Hepatocyte (in vitro differentiated cells): ENCODE data around the gene CEP128. TPM values are rescaled to one million over a fixed set of nuclear protein-coding genes. Genes with fewer than 3 reads are reported as not detected.

ENCODE experiments used
- DNase-seq: peaks from one replicate; pipeline ENCODE4 v3.0.0-alpha.2; 2016; ENCODE audit warnings: low spot score
- H2AFZ ChIP-seq: fragments of 200-600 bp; sonication (generic); 2 replicates; pipeline ENCODE4 v1.6.0; 2016; ENCODE audit warnings: antibody characterized with exemption, mild to moderate bottlenecking
- H3K27ac ChIP-seq: fragments of 200-600 bp; sonication (generic); 2 replicates; pipeline ENCODE4 v1.5.1; 2016; ENCODE audit warnings: mild to moderate bottlenecking
- H3K27me3 ChIP-seq: fragments of 200-600 bp; sonication (generic); 2 replicates; pipeline ENCODE4 v1.6.1; 2016
- H3K36me3 ChIP-seq: fragments of 200-600 bp; sonication (generic); replicated peaks from 2 replicates; pipeline ENCODE4 v1.5.1; 2016; ENCODE audit warnings: low read depth; ENCODE audit not compliant: insufficient read depth
- H3K4me1 ChIP-seq: fragments of 200-600 bp; sonication (generic); 2 replicates; pipeline ENCODE4 v1.5.1; 2016; ENCODE audit warnings: mild to moderate bottlenecking, moderate library complexity; ENCODE audit not compliant: insufficient read depth
- H3K4me2 ChIP-seq: fragments of 200-600 bp; sonication (generic); 2 replicates; pipeline ENCODE4 v1.6.0; 2016
- H3K4me3 ChIP-seq: fragments of 200-600 bp; sonication (generic); 2 replicates; pipeline ENCODE4 v1.5.1; 2016; ENCODE audit warnings: mild to moderate bottlenecking
- H3K79me2 ChIP-seq: fragments of 200-600 bp; sonication (generic); 2 replicates; pipeline ENCODE4 v1.6.0; 2017; ENCODE audit warnings: mild to moderate bottlenecking
- H3K9me2 ChIP-seq: fragments of 200-600 bp; sonication (generic); replicated peaks from 2 replicates; pipeline ENCODE4 v1.6.0; 2017; ENCODE audit warnings: mild to moderate bottlenecking; ENCODE audit not compliant: insufficient read depth
- H3K9me3 ChIP-seq: fragments of 200-600 bp; sonication (generic); 2 replicates; pipeline ENCODE4 v1.5.1; 2016; ENCODE audit warnings: low read depth, mild to moderate bottlenecking
- H4K20me1 ChIP-seq: fragments of 200-600 bp; sonication (generic); 2 replicates; pipeline ENCODE4 v1.6.0; 2016; ENCODE audit warnings: mild to moderate bottlenecking; ENCODE audit not compliant: insufficient read depth, poor library complexity, severe bottlenecking
- CTCF ChIP-seq: fragments of 200-600 bp; sonication (generic); IDR thresholded peaks from 2 replicates; pipeline ENCODE4 v1.5.1; 2016; ENCODE audit warnings: antibody characterized with exemption, mild to moderate bottlenecking; ENCODE audit not compliant: poor library complexity
- EZH2 ChIP-seq: fragments of 200-600 bp; sonication (generic); IDR thresholded peaks from 2 replicates; pipeline ENCODE4 v1.6.1; 2016; ENCODE audit warnings: antibody characterized with exemption, mild to moderate bottlenecking, borderline replicate concordance
- EZH2phosphoT487 ChIP-seq: fragments of 200-600 bp; sonication (generic); IDR thresholded peaks from one replicate; pipeline ENCODE4 v1.6.1; 2018; ENCODE audit warnings: antibody characterized with exemption, mild to moderate bottlenecking, low read depth, moderate library complexity; ENCODE audit not compliant: unreplicated experiment, severe bottlenecking
- WGBS: methylation state at CpG from one replicate; pipeline ENCODE4 v1.1.6; 2016; ENCODE audit warnings: low lambda C conversion rate; ENCODE audit errors: missing lambda C conversion rate; 5-methylcytosine and 5-hydroxymethylcytosine counted together
- polyA plus RNA-seq: library from polyadenylated mRNA; unstranded; fragments of >200 nt; fragmentation: Nextera tagmentation; extraction: Ambion mirVana; gene quantifications from 2 replicates; pipeline ENCODE4 v1.2.1, GENCODE V29; 2016
- total RNA-seq: library from RNA; depleted of rRNA; stranded (reverse); fragments of >200 nt; gene quantifications from 2 replicates; pipeline ENCODE4 v1.2.3, GENCODE V29; 2014

The CEP128 gene
- total and polyA plus RNA-seq, 2 experiments from 2014 or later = 1.4 to 3.6 TPM

DNA sequence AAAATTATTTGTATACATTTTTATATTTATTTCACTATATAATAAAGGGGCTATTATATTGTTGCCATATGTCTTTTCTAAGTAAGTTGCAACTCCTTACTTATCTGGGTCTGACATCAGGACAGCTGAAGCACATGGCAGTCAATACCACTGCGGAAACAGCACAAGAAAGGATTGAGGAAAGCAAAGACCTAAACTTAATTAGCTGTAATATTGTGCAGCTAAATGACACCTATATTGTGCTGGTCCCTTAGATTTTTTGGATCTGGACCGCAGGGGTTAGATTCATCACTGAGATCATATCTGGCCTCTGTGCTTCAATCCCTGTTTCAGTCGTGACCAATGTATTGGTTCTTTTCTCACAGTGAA, 370.6 kb downstream of the CEP128 start:
- no peak overlapping the region for H2AFZ ChIP-seq
- no peak for DNase-seq
- no peaks in the 10 kb centered on the region for H3K9me2 ChIP-seq
- H3K27me3 ChIP-seq = no peaks in the 10 kb centered on the region
- H3K27ac ChIP-seq = no peak overlapping the region
- TF ChIP-seq CTCF (no peak), EZH2phosphoT487 (no peak), EZH2 (no peak)
- no peaks in the 10 kb centered on the region for H3K36me3 ChIP-seq
- WGBS = 61% methylated on average over 3 of the region's 3 CpGs
- H3K4me3 ChIP-seq = no peak overlapping the region
- no peaks in the 10 kb centered on the region for H3K79me2 ChIP-seq
- H3K4me1 ChIP-seq = peaks cover 6% of the 10 kb centered on the region
- no peak overlapping the region for H3K4me2 ChIP-seq
- no peaks in the 10 kb centered on the region for H4K20me1 ChIP-seq
- no peaks in the 10 kb centered on the region for H3K9me3 ChIP-seq

GRCh38 chr14:80567905-80568536, 373.5 kb downstream of the CEP128 start:
- peak overlapping the region; percentile 19 for H3K4me2 ChIP-seq
- H3K4me3 ChIP-seq = no peak overlapping the region
- peaks cover 6% of the 10 kb centered on the region for H3K4me1 ChIP-seq
- WGBS = 62% methylated on average over 6 of the region's 6 CpGs
- H3K79me2 ChIP-seq = no peaks in the 10 kb centered on the region
- no peaks in the 10 kb centered on the region for H3K27me3 ChIP-seq
- peak overlapping the region; percentile 62 for H3K27ac ChIP-seq
- H4K20me1 ChIP-seq = no peaks in the 10 kb centered on the region
- DNase-seq = peak; percentile 26
- no peaks in the 10 kb centered on the region for H3K9me3 ChIP-seq
- H3K36me3 ChIP-seq = no peaks in the 10 kb centered on the region
- no peak for TF ChIP-seq EZH2phosphoT487
- no peak for TF ChIP-seq EZH2
- TF ChIP-seq CTCF = no peak
- H3K9me2 ChIP-seq = no peaks in the 10 kb centered on the region
- no peak overlapping the region for H2AFZ ChIP-seq

DNA sequence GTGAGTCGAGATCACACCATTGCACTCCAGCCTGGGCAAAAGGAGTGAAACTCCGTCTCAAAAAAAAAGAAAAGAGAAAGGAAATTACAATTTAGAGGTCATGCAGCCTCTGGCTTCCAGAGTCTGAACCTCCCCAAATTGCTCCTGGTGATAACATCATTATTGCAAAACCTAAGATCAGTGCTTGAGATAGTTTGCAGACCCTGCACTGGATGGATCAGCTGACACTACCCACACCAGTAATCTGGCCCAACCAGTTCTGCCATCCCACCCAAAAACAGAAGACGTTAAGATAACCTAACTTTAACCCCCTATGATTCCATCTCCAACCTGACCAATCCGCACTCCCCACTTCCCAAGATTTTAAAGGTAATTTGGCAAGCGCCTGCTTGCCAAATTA, 376.5 kb downstream of the CEP128 start:
- H3K4me2 ChIP-seq = no peak overlapping the region
- H4K20me1 ChIP-seq = no peaks in the 10 kb centered on the region
- no peaks in the 10 kb centered on the region for H3K27me3 ChIP-seq
- H3K4me3 ChIP-seq = no peak overlapping the region
- 79% methylated on average over 5 of the region's 5 CpGs for WGBS
- no peaks in the 10 kb centered on the region for H3K9me3 ChIP-seq
- DNase-seq = no peak
- H2AFZ ChIP-seq = no peak overlapping the region
- no peaks in the 10 kb centered on the region for H3K79me2 ChIP-seq
- H3K9me2 ChIP-seq = no peaks in the 10 kb centered on the region
- TF ChIP-seq EZH2phosphoT487 = no peak
- TF ChIP-seq CTCF = no peak
- no peak for TF ChIP-seq EZH2
- H3K4me1 ChIP-seq = peaks cover 6% of the 10 kb centered on the region
- H3K27ac ChIP-seq = no peak overlapping the region
- H3K36me3 ChIP-seq = no peaks in the 10 kb centered on the region
